Ovary (tissue), 9 donors: Measurements from ENCODE around the gene RGS9. TPM values are rescaled to one million over a fixed set of nuclear protein-coding genes. Genes with fewer than 3 reads are reported as not detected.

Experiments used
- DNase-seq, 5 donors: peaks; one replicate each; pipeline ENCODE4 v3.0.0-alpha.2; 2019 to 2020
- H3K27ac ChIP-seq, 2 donors: fragments of 200-600 bp; one replicate each; pipeline versions ENCODE4 v1.5.1 to v1.8.0; 2019 to 2022
- H3K27me3 ChIP-seq: fragments of 200-600 bp; one replicate; pipeline ENCODE4 v1.8.0; 2022
- H3K36me3 ChIP-seq: fragments of 200-600 bp; sonication (generic); one replicate; pipeline ENCODE4 v1.5.1; 2019
- H3K4me1 ChIP-seq: one replicate; pipeline ENCODE4 v1.8.1; 2013; ENCODE audit warnings: mild to moderate bottlenecking, moderate library complexity; ENCODE audit not compliant: insufficient read depth
- H3K4me3 ChIP-seq: fragments of 200-600 bp; sonication (generic); one replicate; pipeline ENCODE4 v1.5.1; 2017
- H3K9me3 ChIP-seq, 2 donors: fragments of 200-600 bp in 1 of 2; sonication (generic) in 1 of 2; one replicate each; pipeline versions ENCODE4 v1.5.1 to v1.8.1; 2013 to 2019; ENCODE audit warnings: mild to moderate bottlenecking in 1 of 2, moderate library complexity in 1 of 2
- CTCF ChIP-seq, 3 donors: fragments of 450-650 bp in 2 of 3; fragments of 200-600 bp in 1 of 3; IDR thresholded peaks; one replicate each; pipeline versions ENCODE4 v1.5.1 to v1.8.0; 2016 to 2022; ENCODE audit warnings: antibody characterized with exemption in 3 of 3, mild to moderate bottlenecking in 1 of 3
- EP300 ChIP-seq: sonication (generic); formaldehyde crosslinking; IDR thresholded peaks from one replicate; pipeline ENCODE4 v1.6.1; 2017; ENCODE audit warnings: antibody characterized with exemption
- POLR2A ChIP-seq: fragments of 450-650 bp; IDR thresholded peaks from one replicate; pipeline ENCODE4 v1.6.1; 2017; ENCODE audit warnings: antibody characterized with exemption, mild to moderate bottlenecking, moderate library complexity
- WGBS, 3 donors: extraction: QIAGEN DNeasy Blood & Tissue Kit in 1 of 3; methylation state at CpG; one replicate each; pipeline versions ENCODE4 v1.1.5 to v1.1.7; 2013 to 2017; 5-methylcytosine and 5-hydroxymethylcytosine counted together
- intact Hi-C, 4 donors: fragments of 100-400 bp; cut with DNase I; formaldehyde crosslinking; loops; one replicate each; pipeline versions ENCODE4 v1.11.0 to v1.15.1; 2022 to 2023
- polyA plus RNA-seq, 2 donors: library from polyadenylated mRNA; stranded (reverse); fragments of 200-250 nt in 1 of 2; fragments of 350-450 nt in 1 of 2; fragmentation: Illumina TruSeq in 1 of 2; extraction: RNeasy Lipid Tissue Mini Kit (QIAGEN cat#74804) in 1 of 2; gene quantifications; one replicate each; pipeline ENCODE4 v1.2.3, GENCODE V29; 2013 to 2014
- total RNA-seq, 7 donors: library from RNA; depleted of rRNA in 2 of 7; stranded (reverse); fragments of >200 nt in 2 of 7; fragmentation: NEBNext Ultra II Directional in 3 of 7; extraction: Animal tissue kit (Norgen Biotek cat#: 25700) in 3 of 7; gene quantifications; one replicate each; pipeline versions ENCODE4 v1.1.0 to v1.2.4, GENCODE V29; 2016 to 2023
- donor health status: DM: no; HTN: no; CAD: no; lungs with moderate emphysema.
- donor health status: DM: no; HTN: no; CAD: no.
- donor health status: Bipolar disorder and iron deficiency.
- donor health status: DM: yes; HTN: yes; CAD: no.
- donor health status: DM: no; HTN: no; CAD: no.
- donor health status: DM: yes; HTN: yes; CAD: no.

RGS9 gene
- total and polyA plus RNA-seq, 9 donors: 5.3 to 15.7 (median 9.1) TPM

DNA sequence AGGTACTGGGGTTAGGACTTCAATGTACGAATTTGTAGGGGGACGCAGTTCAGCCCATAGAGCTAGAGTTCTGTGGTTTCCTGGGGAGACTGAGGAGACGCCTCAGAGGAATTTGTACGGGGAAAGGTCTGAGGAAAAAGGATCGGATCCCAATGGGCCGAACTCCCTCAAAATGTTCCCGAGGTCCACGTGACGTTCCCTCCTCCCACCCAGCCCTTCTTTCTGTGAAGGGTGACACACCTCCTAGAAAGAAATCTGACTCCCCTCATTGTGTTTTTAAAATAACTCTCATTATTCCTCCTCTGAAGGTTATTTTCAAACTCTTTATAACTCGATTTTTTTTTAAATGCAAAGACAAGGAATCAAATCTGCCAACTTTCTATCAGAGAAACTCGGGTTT lies 8.6 kb downstream of the RGS9 start:
- peaks cover 4% of the 10 kb centered on the region for H3K4me1 ChIP-seq
- TF ChIP-seq EP300 (no peak), POLR2A (no peak)
- no peak overlapping the region for H3K27ac ChIP-seq
- DNase-seq: no peak
- H3K9me3 ChIP-seq: no peaks in the 10 kb centered on the region
- no peaks in the 10 kb centered on the region for H3K36me3 ChIP-seq
- H3K27me3 ChIP-seq: no peaks in the 10 kb centered on the region
- WGBS, 3 donors: 82 to 85% (median 85%) methylated on average over 11 of the region's 11 CpGs
- H3K4me3 ChIP-seq: no peak overlapping the region
- intact Hi-C loops: no loop called here

DNA sequence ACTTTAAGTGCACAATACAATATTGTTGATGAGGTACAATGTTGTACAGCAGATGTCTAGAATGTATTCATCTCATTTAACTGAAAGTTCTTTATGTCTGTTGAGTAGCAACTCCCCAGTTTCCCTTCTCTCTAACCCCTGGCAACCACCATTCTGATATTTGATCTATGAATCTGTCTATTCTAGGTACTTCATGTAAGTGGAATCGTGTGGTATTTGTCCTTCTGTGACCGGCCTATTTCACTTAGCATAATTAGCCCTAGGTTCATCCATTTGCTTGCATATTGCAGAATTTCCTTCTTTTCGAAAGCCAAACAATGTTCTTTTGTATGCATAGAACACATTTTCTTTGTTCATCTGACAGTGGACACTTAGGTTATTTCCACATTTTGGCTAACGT lies 10.8 kb downstream of the RGS9 start:
- 93 to 94% (median 94%) methylated on average over 4 of the region's 4 CpGs for WGBS, 3 donors
- Histone ChIP-seq H3K4me1 (peaks cover 4% of the 10 kb centered on the region), H3K27ac (no peak overlapping the region), H3K27me3 (no peaks in the 10 kb centered on the region), H3K9me3 (no peaks in the 10 kb centered on the region), H3K4me3 (no peak overlapping the region), H3K36me3 (no peaks in the 10 kb centered on the region)
- DNase-seq: no peak
- no peak for TF ChIP-seq EP300
- TF ChIP-seq CTCF (IDR thresholded peaks at IDR 0.05): no peak
- no peak for TF ChIP-seq POLR2A
- intact Hi-C loops: no loop called here

GRCh38 chr17:65154770-65155589 lies 17.8 kb downstream of the RGS9 start:
- TF ChIP-seq EP300: no peak
- no peak for TF ChIP-seq CTCF (IDR thresholded peaks at IDR 0.05)
- no peak for TF ChIP-seq POLR2A
- Histone ChIP-seq H3K36me3 (no peaks in the 10 kb centered on the region), H3K4me1 (no peaks in the 10 kb centered on the region), H3K4me3 (no peak overlapping the region), H3K27ac (no peak overlapping the region), H3K27me3 (no peaks in the 10 kb centered on the region), H3K9me3 (no peaks in the 10 kb centered on the region)
- intact Hi-C loops: no loop called here
- 89% methylated on average over 4 of the region's 4 CpGs for WGBS, 3 donors
- no peak for DNase-seq

GRCh38 chr17:65155622-65156021 lies 18.5 kb downstream of the RGS9 start:
- Histone ChIP-seq H3K4me3 (no peak overlapping the region), H3K27ac (no peak overlapping the region), H3K4me1 (no peaks in the 10 kb centered on the region), H3K36me3 (no peaks in the 10 kb centered on the region), H3K9me3 (no peaks in the 10 kb centered on the region), H3K27me3 (no peaks in the 10 kb centered on the region)
- intact Hi-C loops: no loop called here
- TF ChIP-seq POLR2A (no peak), EP300 (no peak), CTCF (IDR thresholded peaks at IDR 0.05) (no peak)
- no peak for DNase-seq
- WGBS, 3 donors: 14 to 27% (median 16%) methylated on average over 2 of the region's 2 CpGs

DNA sequence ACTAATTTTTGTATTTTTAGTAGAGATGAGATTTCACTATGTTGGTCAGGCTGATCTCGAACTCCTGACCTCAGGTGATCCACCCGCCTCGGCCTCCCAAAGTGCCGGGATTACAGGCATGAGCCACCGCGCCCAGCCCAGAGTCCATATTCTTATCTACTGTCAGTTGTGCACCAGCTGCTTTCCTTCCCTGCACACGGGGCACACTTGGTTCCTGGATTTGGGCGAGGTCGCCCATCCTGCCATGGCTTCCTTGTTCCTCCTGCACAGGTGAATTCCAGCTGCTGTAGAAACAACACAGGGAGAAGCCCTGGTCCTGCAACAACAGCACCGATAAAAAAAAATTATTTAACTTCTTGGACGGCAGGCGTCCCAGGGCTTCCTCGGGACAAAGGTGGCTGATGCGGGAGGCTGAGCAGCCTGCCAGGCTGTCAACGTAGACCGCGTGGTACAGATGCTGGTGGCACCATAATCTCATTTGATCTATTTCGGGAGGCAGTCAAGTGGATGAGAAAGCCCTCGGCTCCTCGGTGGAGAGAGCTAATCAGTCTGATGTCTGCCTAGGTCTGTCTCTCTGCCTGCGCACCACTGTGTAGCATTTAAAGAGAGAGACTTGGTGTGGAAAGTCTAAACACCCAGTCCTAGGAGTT lies 19.1 kb downstream of the RGS9 start:
- TF ChIP-seq EP300: no peak
- no peak for TF ChIP-seq POLR2A
- TF ChIP-seq CTCF (IDR thresholded peaks at IDR 0.05): no peak
- intact Hi-C loops: no loop called here
- DNase-seq: no peak
- H3K9me3 ChIP-seq: no peaks in the 10 kb centered on the region
- no peaks in the 10 kb centered on the region for H3K4me1 ChIP-seq
- 93 to 94% (median 94%) methylated on average over 21 of the region's 21 CpGs for WGBS, 3 donors
- H3K36me3 ChIP-seq: no peaks in the 10 kb centered on the region
- H3K27me3 ChIP-seq: no peaks in the 10 kb centered on the region
- no peak overlapping the region for H3K4me3 ChIP-seq
- H3K27ac ChIP-seq: no peak overlapping the region
